Spleen (tissue), 7 donors: Measurements from ENCODE around the gene SIRT7.
"Not testable (repeated sequence)": the region's sequence is repeated elsewhere in the genome, so short reads cannot be mapped to it uniquely, and the experiment has no call there.

Experiments used
- POLR2A ChIP-seq, 3 donors: fragments of 450-650 bp; IDR thresholded peaks; one replicate each; pipeline ENCODE4 v1.5.1; 2017; ENCODE audit warnings: antibody characterized with exemption in 3 of 3, mild to moderate bottlenecking in 1 of 3
- POLR2AphosphoS5 ChIP-seq, 3 donors: sonication (generic); formaldehyde crosslinking; IDR thresholded peaks; one replicate each; pipeline ENCODE4 v1.5.1; 2017; ENCODE audit warnings: antibody characterized with exemption in 3 of 3
- TF ChIP-seq, protein P1 (sequence below), 11 experiments: fragments of 200-600 bp in 7 of 11; fragments of 450-650 bp in 4 of 11; sonication (generic) in 4 of 11; IDR thresholded peaks in 8 of 11; conservative IDR thresholded peaks in 3 of 11; 1 replicate in 7 of 11; 2 replicates in 4 of 11; pipeline versions ENCODE4 v1.4.0 to v1.8.0; 2016 to 2021; ENCODE audit warnings: antibody characterized with exemption in 11 of 11, inconsistent platforms in 4 of 11, mild to moderate bottlenecking in 1 of 11
- donor health status: DM: no; HTN: no; CAD: no; lungs with moderate emphysema.
- donor health status: DM: no; HTN: no; CAD: no.
- donor health status: DM: no; HTN: no; CAD: no.

DNA sequence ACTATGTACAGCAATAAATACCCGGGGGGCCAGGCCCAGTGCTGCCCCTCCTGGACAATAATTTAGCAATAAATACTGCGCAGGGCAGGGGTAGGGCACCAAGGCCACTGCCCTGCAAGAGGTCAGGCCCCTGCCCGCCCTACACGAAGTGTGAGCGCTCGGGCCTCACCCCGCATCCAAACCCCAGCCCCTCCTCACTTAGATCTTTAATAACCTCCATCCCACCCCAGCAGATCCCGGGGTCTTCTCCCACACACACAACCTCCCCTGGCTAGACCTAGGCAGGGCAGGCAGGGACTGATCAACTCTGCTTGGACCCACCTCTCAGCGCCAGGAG is 325 bp upstream of the SIRT7 start:
- TF ChIP-seq, protein P1, sequence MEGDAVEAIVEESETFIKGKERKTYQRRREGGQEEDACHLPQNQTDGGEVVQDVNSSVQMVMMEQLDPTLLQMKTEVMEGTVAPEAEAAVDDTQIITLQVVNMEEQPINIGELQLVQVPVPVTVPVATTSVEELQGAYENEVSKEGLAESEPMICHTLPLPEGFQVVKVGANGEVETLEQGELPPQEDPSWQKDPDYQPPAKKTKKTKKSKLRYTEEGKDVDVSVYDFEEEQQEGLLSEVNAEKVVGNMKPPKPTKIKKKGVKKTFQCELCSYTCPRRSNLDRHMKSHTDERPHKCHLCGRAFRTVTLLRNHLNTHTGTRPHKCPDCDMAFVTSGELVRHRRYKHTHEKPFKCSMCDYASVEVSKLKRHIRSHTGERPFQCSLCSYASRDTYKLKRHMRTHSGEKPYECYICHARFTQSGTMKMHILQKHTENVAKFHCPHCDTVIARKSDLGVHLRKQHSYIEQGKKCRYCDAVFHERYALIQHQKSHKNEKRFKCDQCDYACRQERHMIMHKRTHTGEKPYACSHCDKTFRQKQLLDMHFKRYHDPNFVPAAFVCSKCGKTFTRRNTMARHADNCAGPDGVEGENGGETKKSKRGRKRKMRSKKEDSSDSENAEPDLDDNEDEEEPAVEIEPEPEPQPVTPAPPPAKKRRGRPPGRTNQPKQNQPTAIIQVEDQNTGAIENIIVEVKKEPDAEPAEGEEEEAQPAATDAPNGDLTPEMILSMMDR (IDR thresholded peaks at IDR 0.05 in 8 of 11, conservative IDR thresholded peaks at IDR 0.05 in 3 of 11): not testable (repeated sequence)
- not testable (repeated sequence) for TF ChIP-seq POLR2A, POLR2AphosphoS5 (IDR thresholded peaks at IDR 0.05)
